A673 (cell line): ENCODE data around the gene SPNS2. TPM values are rescaled to one million over a fixed set of nuclear protein-coding genes. Genes with fewer than 3 reads are reported as not detected.

Experiments
- Bru-seq: library from RNA; stranded (reverse); fragments of 400-500 nt; gene quantifications from one replicate; lab custom pipeline; 2021; lab: Mats Ljungman, UMichigan
- BruChase-seq, 2 experiments: library from RNA; stranded (reverse); fragments of 400-500 nt; gene quantifications; one replicate each; lab custom pipeline; 2021; lab: Mats Ljungman, UMichigan
- BruUV-seq: library from RNA; stranded (reverse); fragments of 400-500 nt; replicated peaks from 2 replicates; lab custom pipeline; 2021; lab: Mats Ljungman, UMichigan
- CTCF ChIA-PET: fragments of 300-600 bp; sonication (Branson Sonifier 250); formaldehyde crosslinking; loops from one replicate; lab custom pipeline; 2022; ENCODE audit warnings: antibody characterized with exemption; lab: Charles Lee
- POLR2A ChIA-PET: fragments of 300-600 bp; sonication (Branson Sonifier 250); formaldehyde crosslinking; loops from one replicate; lab custom pipeline; 2022; ENCODE audit warnings: antibody characterized with exemption; ENCODE audit not compliant: low non-redundant PET; lab: Charles Lee
- DNase-seq: peaks from one replicate; pipeline ENCODE4 v3.0.0-alpha.2; 2015; ENCODE audit warnings: low spot score
- H3K27ac ChIP-seq: fragments of 200-600 bp; sonication (generic); 2 replicates; pipeline ENCODE4 v1.5.1; 2016; ENCODE audit warnings: mixed run types, low read depth, mild to moderate bottlenecking, mixed read lengths, antibody characterized with exemption, low read length; ENCODE audit not compliant: poor library complexity, severe bottlenecking
- H3K27me3 ChIP-seq: fragments of 200-600 bp; sonication (generic); replicated peaks from 2 replicates; pipeline ENCODE4 v1.6.1; 2017; ENCODE audit warnings: mixed run types, low read depth, mild to moderate bottlenecking, mixed read lengths, antibody characterized with exemption, low read length; ENCODE audit not compliant: insufficient read depth, poor library complexity
- H3K36me3 ChIP-seq: fragments of 200-600 bp; sonication (generic); 2 replicates; pipeline ENCODE4 v1.6.1; 2016; ENCODE audit warnings: mixed run types, mild to moderate bottlenecking, mixed read lengths, antibody characterized with exemption, low read length; ENCODE audit not compliant: insufficient read depth, poor library complexity, severe bottlenecking
- H3K4me1 ChIP-seq: fragments of 200-600 bp; sonication (generic); 2 replicates; pipeline ENCODE4 v1.6.1; 2017; ENCODE audit warnings: mixed run types, mild to moderate bottlenecking, mixed read lengths, antibody characterized with exemption, low read length; ENCODE audit not compliant: insufficient read depth, poor library complexity, severe bottlenecking
- H3K4me3 ChIP-seq: fragments of 200-600 bp; sonication (generic); 2 replicates; pipeline ENCODE4 v1.5.1; 2016; ENCODE audit warnings: low read depth, mixed run types, mild to moderate bottlenecking, mixed read lengths, low read length; ENCODE audit not compliant: poor library complexity, severe bottlenecking
- H3K9me3 ChIP-seq: fragments of 200-600 bp; sonication (generic); 2 replicates; pipeline ENCODE4 v1.6.1; 2016; ENCODE audit warnings: mixed run types, low read depth, mild to moderate bottlenecking, mixed read lengths, antibody characterized with exemption, low read length; ENCODE audit not compliant: poor library complexity, severe bottlenecking
- EZH2 ChIP-seq: fragments of 200-600 bp; sonication (generic); IDR thresholded peaks from 2 replicates; pipeline ENCODE4 v1.6.1; 2017; ENCODE audit warnings: borderline replicate concordance, low read depth, mild to moderate bottlenecking, mixed read lengths, antibody characterized with exemption, low read length; ENCODE audit not compliant: poor library complexity, severe bottlenecking
- intact Hi-C: fragments of 100-400 bp; cut with micrococcal nuclease; formaldehyde crosslinking; loops from one replicate; pipeline ENCODE4 v1.10.0; 2022; ENCODE audit not compliant: unreplicated experiment
- long read RNA-seq: library from polyadenylated mRNA; stranded (forward); transcript quantifications from one replicate; pipeline ENCODE4 v2.0.0, GENCODE V29; 2022
- total RNA-seq: library from RNA; stranded (reverse); gene quantifications from 2 replicates; pipeline ENCODE4 v1.2.3, GENCODE V29; 2021
- TF ChIP-seq, protein P1 (sequence below): fragments of 300-800, 200-600 bp; sonication (generic); conservative IDR thresholded peaks from 2 replicates; pipeline ENCODE4 v1.5.1; 2017; ENCODE audit warnings: low read depth, mild to moderate bottlenecking, antibody characterized with exemption, low read length, moderate library complexity, mixed read lengths

SPNS2 gene, protein sequence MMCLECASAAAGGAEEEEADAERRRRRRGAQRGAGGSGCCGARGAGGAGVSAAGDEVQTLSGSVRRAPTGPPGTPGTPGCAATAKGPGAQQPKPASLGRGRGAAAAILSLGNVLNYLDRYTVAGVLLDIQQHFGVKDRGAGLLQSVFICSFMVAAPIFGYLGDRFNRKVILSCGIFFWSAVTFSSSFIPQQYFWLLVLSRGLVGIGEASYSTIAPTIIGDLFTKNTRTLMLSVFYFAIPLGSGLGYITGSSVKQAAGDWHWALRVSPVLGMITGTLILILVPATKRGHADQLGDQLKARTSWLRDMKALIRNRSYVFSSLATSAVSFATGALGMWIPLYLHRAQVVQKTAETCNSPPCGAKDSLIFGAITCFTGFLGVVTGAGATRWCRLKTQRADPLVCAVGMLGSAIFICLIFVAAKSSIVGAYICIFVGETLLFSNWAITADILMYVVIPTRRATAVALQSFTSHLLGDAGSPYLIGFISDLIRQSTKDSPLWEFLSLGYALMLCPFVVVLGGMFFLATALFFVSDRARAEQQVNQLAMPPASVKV
- total RNA-seq (not detected in 2 replicates), Bru-seq, nascent RNA (not detected), BruChase-seq, experiment 1, labeled RNA remaining after a 2-hour chase (percentile 2 among the genes with signal in this experiment), BruChase-seq, experiment 2, labeled RNA remaining after a 6-hour chase (percentile 2 among the genes with signal in this experiment)
- long read RNA-seq, partial matches to known transcripts, result 0 of 1 reads
- long read RNA-seq, other reads (novel, unspliced or antisense), result 1 of 1 reads

DNA sequence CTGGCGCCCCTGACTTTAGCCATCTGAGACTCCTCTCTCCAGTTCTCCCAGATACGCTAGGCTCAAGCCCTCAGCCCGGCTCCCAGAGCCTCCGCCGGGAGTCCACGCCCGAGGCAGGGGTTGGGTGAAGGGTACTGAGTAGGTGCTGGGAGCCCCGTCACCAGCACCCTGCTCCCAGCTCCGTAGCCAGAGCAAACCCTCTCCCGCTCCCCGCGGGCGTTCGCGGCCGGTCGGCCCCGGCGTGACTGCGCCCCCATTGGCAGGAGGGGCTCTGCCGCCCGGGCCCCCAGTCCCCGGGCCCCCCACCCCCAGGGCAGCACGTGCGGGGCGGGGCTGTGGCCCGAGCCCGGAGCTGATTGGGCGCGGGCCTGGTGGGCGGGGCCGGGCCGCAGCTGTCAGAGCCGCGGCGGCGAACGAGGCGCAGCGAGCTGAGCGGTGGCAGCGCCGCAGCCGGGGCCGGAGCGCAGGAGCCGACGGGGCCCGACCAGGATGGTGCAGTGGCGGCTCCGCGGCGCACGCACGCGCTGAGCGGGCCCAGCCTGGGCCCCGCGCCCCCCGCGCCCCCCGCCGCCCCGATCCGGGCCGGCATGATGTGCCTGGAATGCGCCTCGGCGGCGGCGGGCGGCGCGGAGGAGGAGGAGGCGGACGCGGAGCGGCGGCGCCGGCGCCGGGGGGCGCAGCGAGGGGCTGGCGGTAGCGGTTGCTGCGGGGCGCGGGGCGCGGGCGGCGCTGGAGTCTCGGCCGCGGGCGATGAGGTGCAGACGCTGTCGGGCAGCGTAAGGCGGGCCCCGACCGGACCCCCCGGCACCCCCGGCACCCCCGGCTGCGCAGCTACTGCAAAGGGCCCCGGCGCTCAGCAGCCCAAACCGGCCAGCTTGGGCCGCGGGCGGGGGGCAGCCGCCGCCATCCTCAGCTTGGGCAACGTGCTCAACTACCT, at the start of gene SPNS2:
Gene SPNS2 (plus strand): TSS at position 421 of the 937 bp plus-strand sequence. CDS start 167 bp downstream, at position 588.
- H3K27ac ChIP-seq, result no peak within 1 kb of the TSS
- peak; percentile 77 for DNase-seq
- H3K4me3 ChIP-seq, result peak within 1 kb of the TSS; percentile 30
- POLR2A ChIA-PET, result interaction anchor here (0.6 to 0.9 kb wide), 2 partner anchors 11 to 355 kb away, joined by 3 to 5 read pairs; no protein-coding TSS in a partner anchor
- no peaks in the 10 kb centered on the region for H3K36me3 ChIP-seq
- BruUV-seq, result no TSS peak
- intact Hi-C loops, result no loop called here
- CTCF ChIA-PET, result interaction anchor here (0.5 to 1.1 kb wide), 3 partner anchors 17 to 68 kb away, joined by 3 to 6 read pairs (median 3); no protein-coding TSS in a partner anchor
- TF ChIP-seq, protein P1, sequence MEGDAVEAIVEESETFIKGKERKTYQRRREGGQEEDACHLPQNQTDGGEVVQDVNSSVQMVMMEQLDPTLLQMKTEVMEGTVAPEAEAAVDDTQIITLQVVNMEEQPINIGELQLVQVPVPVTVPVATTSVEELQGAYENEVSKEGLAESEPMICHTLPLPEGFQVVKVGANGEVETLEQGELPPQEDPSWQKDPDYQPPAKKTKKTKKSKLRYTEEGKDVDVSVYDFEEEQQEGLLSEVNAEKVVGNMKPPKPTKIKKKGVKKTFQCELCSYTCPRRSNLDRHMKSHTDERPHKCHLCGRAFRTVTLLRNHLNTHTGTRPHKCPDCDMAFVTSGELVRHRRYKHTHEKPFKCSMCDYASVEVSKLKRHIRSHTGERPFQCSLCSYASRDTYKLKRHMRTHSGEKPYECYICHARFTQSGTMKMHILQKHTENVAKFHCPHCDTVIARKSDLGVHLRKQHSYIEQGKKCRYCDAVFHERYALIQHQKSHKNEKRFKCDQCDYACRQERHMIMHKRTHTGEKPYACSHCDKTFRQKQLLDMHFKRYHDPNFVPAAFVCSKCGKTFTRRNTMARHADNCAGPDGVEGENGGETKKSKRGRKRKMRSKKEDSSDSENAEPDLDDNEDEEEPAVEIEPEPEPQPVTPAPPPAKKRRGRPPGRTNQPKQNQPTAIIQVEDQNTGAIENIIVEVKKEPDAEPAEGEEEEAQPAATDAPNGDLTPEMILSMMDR, result no peak
- no peak for TF ChIP-seq EZH2
- peaks cover 12% of the 10 kb centered on the region for H3K4me1 ChIP-seq
- H3K27me3 ChIP-seq, result peaks cover 48% of the 10 kb centered on the region
- H3K9me3 ChIP-seq, result no peaks in the 10 kb centered on the region

DNA sequence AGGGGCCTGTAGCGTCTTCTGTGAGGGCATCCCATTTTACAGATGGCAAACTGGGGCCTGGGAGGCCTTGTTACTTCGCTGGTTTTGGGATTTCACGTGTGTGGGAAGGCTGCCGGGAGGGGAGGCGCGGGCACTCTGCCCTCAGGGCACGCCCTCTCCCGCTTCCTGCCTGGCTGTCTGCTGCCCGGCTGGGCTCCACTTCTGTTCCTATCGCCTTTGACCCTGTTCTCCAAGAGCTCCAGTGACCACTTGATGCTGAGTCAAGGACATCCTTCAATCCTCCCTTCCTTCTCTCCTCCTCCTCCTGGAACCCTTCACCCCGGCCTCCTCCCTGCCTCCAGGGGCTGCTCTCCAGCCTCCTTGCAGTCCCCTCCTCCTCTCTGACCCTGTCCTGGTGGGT, 48.9 kb upstream of the SPNS2 start:
- intact Hi-C loops, result no loop called here

More for the DNA sequence above, 48.9 kb upstream of the SPNS2 start:
- TF ChIP-seq EZH2, result no peak
- TF ChIP-seq, protein P1, result no peak
- H3K4me1 ChIP-seq, result no peaks in the 10 kb centered on the region
- ChIA-PET CTCF (no interaction called here), POLR2A (no interaction called here)
- no peak overlapping the region for H3K4me3 ChIP-seq
- H3K27ac ChIP-seq, result no peak overlapping the region
- no peaks in the 10 kb centered on the region for H3K9me3 ChIP-seq
- H3K36me3 ChIP-seq, result no peaks in the 10 kb centered on the region
- BruUV-seq, result no TSS peak
- H3K27me3 ChIP-seq, result no peaks in the 10 kb centered on the region
- no peak for DNase-seq
